Ascending aorta (tissue), 2 donors: Measurements from ENCODE around the gene ZFP1. TPM values are rescaled to one million over a fixed set of nuclear protein-coding genes. Genes with fewer than 3 reads are reported as not detected.

ENCODE experiments used
- DNase-seq, 2 donors: peaks; one replicate each; pipeline ENCODE4 v3.0.0-alpha.2; 2019; ENCODE audit warnings: low spot score in 2 of 2
- H3K27ac ChIP-seq, 2 donors: fragments of 200-600 bp; sonication (generic); one replicate each; pipeline ENCODE4 v1.5.1; 2016 to 2017; ENCODE audit warnings: mild to moderate bottlenecking in 1 of 2
- H3K27me3 ChIP-seq: fragments of 200-600 bp; sonication (generic); one replicate; pipeline ENCODE4 v1.5.1; 2017
- H3K36me3 ChIP-seq, 2 donors: fragments of 200-600 bp; sonication (generic); one replicate each; pipeline ENCODE4 v1.5.1; 2016
- H3K4me1 ChIP-seq, 2 donors: fragments of 200-600 bp; sonication (generic); one replicate each; pipeline ENCODE4 v1.5.1; 2016 to 2017; ENCODE audit warnings: mild to moderate bottlenecking in 1 of 2
- H3K4me3 ChIP-seq, 2 donors: fragments of 200-600 bp; sonication (generic); one replicate each; pipeline ENCODE4 v1.5.1; 2016 to 2017; ENCODE audit warnings: mild to moderate bottlenecking in 1 of 2
- H3K9me3 ChIP-seq, 2 donors: fragments of 200-600 bp; sonication (generic); one replicate each; pipeline ENCODE4 v1.5.1; 2016
- CTCF ChIP-seq, 3 experiments: fragments of 200-600 bp in 2 of 3; fragments of 450-650 bp in 1 of 3; sonication (generic) in 2 of 3; IDR thresholded peaks; one replicate each; pipeline ENCODE4 v1.5.1; 2016 to 2019; ENCODE audit warnings: antibody characterized with exemption in 3 of 3, mild to moderate bottlenecking in 1 of 3, moderate library complexity in 1 of 3
- intact Hi-C: fragments of 100-400 bp; cut with DNase I; formaldehyde crosslinking; loops from one replicate; pipeline ENCODE4 v1.15.1; 2023
- total RNA-seq: library from RNA; depleted of rRNA; stranded (reverse); fragments of >200 nt; gene quantifications from one replicate; pipeline ENCODE4 v1.1.0, GENCODE V29; 2016

The ZFP1 gene
- total RNA-seq, 1 donor from 2014 or later: 6.8 TPM

GRCh38 chr16:75193265-75193650 is 44.9 kb downstream of the ZFP1 start:
- Histone ChIP-seq H3K9me3 (no peaks in the 10 kb centered on the region), H3K27ac (no peak overlapping the region), H3K4me3 (no peak overlapping the region), H3K36me3 (no peaks in the 10 kb centered on the region), H3K4me1 (no peaks in the 10 kb centered on the region), H3K27me3 (no peaks in the 10 kb centered on the region)
- TF ChIP-seq CTCF (IDR thresholded peaks at IDR 0.05): no peak
- DNase-seq: no peak
- intact Hi-C loops: no loop called here

GRCh38 chr16:75193730-75194444 is 45.6 kb downstream of the ZFP1 start:
- intact Hi-C loops: no loop called here
- no peaks in the 10 kb centered on the region for H3K36me3 ChIP-seq
- H3K27me3 ChIP-seq: no peaks in the 10 kb centered on the region
- TF ChIP-seq CTCF (IDR thresholded peaks at IDR 0.05): no peak
- no peaks in the 10 kb centered on the region for H3K9me3 ChIP-seq
- no peak for DNase-seq
- no peaks in the 10 kb centered on the region for H3K4me1 ChIP-seq
- no peak overlapping the region for H3K27ac ChIP-seq
- H3K4me3 ChIP-seq: no peak overlapping the region

DNA sequence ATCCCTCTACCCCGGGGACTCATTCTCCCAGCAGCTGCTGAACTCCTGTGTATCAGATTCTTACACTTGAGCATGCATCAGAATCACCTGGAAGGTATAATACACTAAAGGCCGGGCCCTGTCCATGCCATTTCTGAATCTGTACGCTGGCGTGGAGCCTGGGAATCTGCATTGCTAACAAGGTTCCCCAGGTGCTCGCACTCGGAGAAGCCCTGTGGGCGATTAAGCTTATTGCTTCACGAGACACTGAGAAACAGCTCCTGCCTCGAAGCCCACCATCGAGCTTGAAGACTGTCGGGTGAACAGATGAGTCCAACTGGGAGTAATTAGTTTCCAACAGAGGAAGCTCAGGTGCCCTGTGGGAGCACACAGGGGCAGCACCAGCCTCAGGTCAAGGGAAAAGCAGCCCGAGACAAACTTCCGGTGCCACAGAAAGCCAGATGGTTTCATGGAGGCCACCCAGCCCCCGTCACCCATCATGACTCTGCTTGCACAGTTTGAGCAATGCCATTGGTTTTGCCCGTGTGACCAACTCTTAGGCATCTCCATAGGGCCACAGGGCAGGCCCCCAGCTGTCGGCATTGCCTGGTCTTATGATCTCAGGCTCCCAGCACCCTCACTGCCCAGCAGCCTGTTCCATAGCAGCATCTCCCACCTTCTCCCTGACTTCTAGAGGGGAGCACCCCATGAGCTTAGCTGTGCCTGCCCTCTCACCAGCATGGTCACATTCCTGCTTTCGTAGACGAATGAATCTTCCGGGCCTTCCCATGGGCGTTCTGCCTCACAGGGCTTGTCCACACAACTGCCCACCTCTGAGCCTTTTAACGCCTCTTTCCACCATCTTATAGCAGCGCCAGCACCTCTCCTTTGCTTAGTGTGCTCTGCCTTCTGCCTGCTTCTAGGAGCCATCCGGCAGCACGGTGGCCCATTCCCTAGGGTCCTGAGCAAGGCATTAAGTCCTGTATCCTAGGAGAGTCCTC is 47.8 kb downstream of the ZFP1 start:
- Histone ChIP-seq H3K27me3 (no peaks in the 10 kb centered on the region), H3K27ac (no peak overlapping the region), H3K4me1 (peaks cover 0 to 14% of the 10 kb centered on the region in 2 donors), H3K9me3 (no peaks in the 10 kb centered on the region), H3K4me3 (no peak overlapping the region), H3K36me3 (no peaks in the 10 kb centered on the region)
- DNase-seq: no peak
- intact Hi-C loops: no loop called here
- no peak for TF ChIP-seq CTCF (IDR thresholded peaks at IDR 0.05)

DNA sequence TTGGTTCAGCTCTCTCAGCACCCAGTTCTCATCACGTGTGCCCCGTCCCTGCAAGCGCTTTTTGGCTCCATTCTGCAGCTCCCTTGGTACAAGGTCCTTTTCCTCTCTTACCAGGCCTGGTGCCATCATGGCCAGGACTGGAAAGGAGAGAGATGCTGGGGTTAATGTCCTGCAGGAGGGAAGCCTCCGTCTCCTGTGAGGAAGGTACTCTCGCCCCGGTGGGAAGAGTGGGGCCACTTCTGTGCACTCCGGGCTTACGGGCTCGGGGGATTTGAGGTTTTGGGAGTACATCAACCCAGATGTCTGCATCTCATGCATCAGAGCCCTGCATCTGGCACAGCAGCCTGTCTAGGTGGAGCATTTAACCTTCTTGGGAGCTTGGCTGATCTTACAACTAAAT is 48.5 kb downstream of the ZFP1 start:
- Histone ChIP-seq H3K4me3 (no peak overlapping the region), H3K36me3 (no peaks in the 10 kb centered on the region), H3K27ac (no peak overlapping the region), H3K27me3 (no peaks in the 10 kb centered on the region), H3K9me3 (no peaks in the 10 kb centered on the region), H3K4me1 (peaks cover 0 to 15% of the 10 kb centered on the region in 2 donors)
- no peak for TF ChIP-seq CTCF (IDR thresholded peaks at IDR 0.05)
- intact Hi-C loops: no loop called here
- DNase-seq: no peak

DNA sequence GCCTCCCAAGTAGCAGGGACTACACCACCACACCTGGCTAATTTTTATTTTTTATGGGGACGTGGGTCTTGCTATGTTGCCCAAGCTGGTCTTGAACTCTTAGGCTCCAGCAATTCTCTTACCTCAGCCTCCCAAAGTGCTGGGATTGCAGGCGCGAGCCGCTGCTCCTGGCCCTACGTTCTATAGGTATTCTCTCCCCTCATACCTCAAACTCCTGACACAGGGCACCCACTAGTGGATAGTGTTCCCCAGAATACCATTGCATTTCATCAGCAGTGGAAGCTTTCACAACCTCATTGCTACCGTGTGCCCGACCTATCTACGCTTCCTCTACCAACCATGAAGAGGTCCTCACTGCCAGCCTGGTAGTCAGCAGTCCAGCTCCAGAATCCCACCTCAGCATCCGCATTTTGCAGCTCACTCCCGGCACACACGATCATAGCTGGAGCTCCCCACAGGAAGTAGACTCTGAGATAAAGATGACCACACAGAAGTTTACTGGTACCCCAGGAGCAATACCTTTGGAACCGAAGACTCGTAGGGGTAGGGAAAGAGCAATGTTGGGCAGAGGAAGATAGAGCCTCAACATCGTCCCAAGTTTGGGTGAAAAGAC is 49.3 kb downstream of the ZFP1 start:
- intact Hi-C loops: no loop called here
- no peaks in the 10 kb centered on the region for H3K9me3 ChIP-seq
- no peak overlapping the region for H3K4me3 ChIP-seq
- TF ChIP-seq CTCF (IDR thresholded peaks at IDR 0.05): no peak
- H3K36me3 ChIP-seq: no peaks in the 10 kb centered on the region
- peaks cover 0 to 15% of the 10 kb centered on the region in 2 donors for H3K4me1 ChIP-seq
- no peak for DNase-seq
- H3K27me3 ChIP-seq: no peaks in the 10 kb centered on the region
- no peak overlapping the region for H3K27ac ChIP-seq
